Stimulated activated naive B cell treated with anti-CD40 and anti-IgM and Interleukin-4, amounts not matched to agents 10 μg/mL and 1 μg/mL and 100 μg/mL, for 72 hours (primary cell): ENCODE results near the gene CDKN2A.

Source experiments
- ATAC-seq, 2 donors: fragments of 150-1000 bp; cut with Tn5 transposase; replicated peaks; 2 replicates each; pipeline ENCODE4 v1.10.0; 2021; ENCODE audit warnings: moderate library complexity in 1 of 2
- DNase-seq: peaks from one replicate; pipeline ENCODE4 v3.0.0; 2021
- H3K27ac Mint-ChIP-seq: one replicate; pipeline ENCODE4 v1.8.0; 2022; ENCODE audit warnings: mild to moderate bottlenecking, mixed read lengths
- H3K27me3 Mint-ChIP-seq, 2 donors: one replicate each; pipeline ENCODE4 v1.8.0; 2022; ENCODE audit warnings: mixed read lengths in 2 of 2
- H3K36me3 Mint-ChIP-seq, 2 donors: one replicate each; pipeline ENCODE4 v1.8.0; 2022; ENCODE audit warnings: mixed read lengths in 2 of 2, mild to moderate bottlenecking in 1 of 2
- H3K4me1 Mint-ChIP-seq, 2 donors: one replicate each; pipeline ENCODE4 v1.8.0; 2022; ENCODE audit warnings: mixed read lengths in 2 of 2, mild to moderate bottlenecking in 1 of 2
- H3K4me3 Mint-ChIP-seq, 2 donors: one replicate each; pipeline ENCODE4 v1.8.0; 2022; ENCODE audit warnings: mild to moderate bottlenecking in 2 of 2, mixed read lengths in 2 of 2, moderate library complexity in 1 of 2
- H3K9me3 Mint-ChIP-seq, 2 donors: one replicate each; pipeline ENCODE4 v1.8.0; 2022; ENCODE audit warnings: mixed read lengths in 2 of 2, mild to moderate bottlenecking in 1 of 2

The CDKN2A gene

DNA sequence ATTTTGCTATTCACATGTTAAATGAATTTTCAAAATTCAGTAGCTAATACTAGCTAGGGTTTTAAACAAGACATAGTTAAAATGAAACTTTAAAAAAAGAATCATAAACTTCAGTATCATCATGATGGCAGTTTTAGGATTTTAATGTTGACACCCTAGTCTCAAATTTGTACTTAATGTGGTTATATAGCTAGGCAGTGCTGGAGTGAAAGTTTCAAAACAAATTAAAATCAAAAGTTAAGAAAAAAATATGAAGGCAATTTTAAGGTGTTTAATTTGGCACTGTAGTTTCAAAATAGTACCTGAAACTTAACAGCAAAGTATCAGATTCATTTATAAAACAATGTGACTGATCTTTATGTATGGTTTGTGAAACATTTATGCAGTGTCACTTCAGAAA lies 34.2 kb upstream of the CDKN2A start:
- no peak overlapping the region for H3K27ac Mint-ChIP-seq

DNA sequence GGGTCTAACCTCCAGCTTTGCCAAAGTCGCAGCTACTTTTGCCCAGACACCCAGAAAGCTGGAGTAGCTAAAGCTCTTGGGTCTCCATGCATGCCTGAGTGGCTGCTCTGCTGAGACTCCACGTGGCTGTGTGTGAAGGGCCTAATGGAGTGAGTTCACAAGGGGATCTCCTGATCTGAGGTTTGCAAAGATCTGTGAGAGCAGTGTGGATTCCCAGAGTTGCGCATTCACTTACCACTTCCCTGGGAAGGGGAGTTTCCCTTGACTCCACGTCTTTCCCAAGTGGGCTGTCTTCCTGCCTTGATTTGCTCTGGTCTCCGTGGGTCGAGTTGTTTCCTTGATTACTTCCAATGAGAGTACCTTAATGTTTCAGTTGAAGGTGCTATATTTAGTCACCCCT lies 32.5 kb upstream of the CDKN2A start:
- H3K36me3 Mint-ChIP-seq: peaks cover 6 to 13% of the 10 kb centered on the region in 2 donors
- H3K4me1 Mint-ChIP-seq: peaks cover 6 to 9% of the 10 kb centered on the region in 2 donors
- DNase-seq (no peak), ATAC-seq (no peak)
- H3K4me3 Mint-ChIP-seq: no peak overlapping the region
- H3K27ac Mint-ChIP-seq: no peak overlapping the region
- peaks cover 8 to 9% of the 10 kb centered on the region in 2 donors for H3K27me3 Mint-ChIP-seq
- H3K9me3 Mint-ChIP-seq: peaks cover 3 to 9% of the 10 kb centered on the region in 2 donors

More for the DNA sequence above, 34.2 kb upstream of the CDKN2A start:
- H3K36me3 Mint-ChIP-seq: peaks cover 6 to 8% of the 10 kb centered on the region in 2 donors
- H3K9me3 Mint-ChIP-seq: no peaks in the 10 kb centered on the region
- no peaks in the 10 kb centered on the region for H3K27me3 Mint-ChIP-seq
- ATAC-seq (no peak), DNase-seq (no peak)
- H3K4me1 Mint-ChIP-seq: peaks cover 6 to 17% of the 10 kb centered on the region in 2 donors
- H3K4me3 Mint-ChIP-seq: no peak overlapping the region

DNA sequence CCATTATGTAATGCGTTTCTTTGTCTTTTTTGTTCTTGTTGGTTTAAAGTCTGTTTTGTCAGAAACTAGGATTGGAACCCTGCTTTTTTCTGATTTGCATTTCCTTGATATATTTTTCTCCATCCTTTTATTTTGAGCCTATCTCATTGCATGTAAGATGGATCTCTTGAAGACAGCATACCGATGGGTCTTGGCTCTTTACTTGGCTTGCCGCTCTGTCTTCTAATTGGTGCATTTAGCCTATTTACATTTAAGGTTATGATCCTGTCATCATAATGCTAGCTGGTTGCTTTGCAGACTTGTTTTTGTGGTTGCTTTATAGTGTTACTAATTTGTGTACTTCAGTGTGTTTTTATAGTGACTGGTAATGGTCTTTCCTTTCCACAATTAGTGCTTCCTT lies 28.2 kb upstream of the CDKN2A start:
- ATAC-seq (no peak), DNase-seq (no peak)
- Mint-ChIP-seq H3K27ac (no peak overlapping the region), H3K9me3 (peaks cover 11 to 13% of the 10 kb centered on the region in 2 donors), H3K4me1 (no peaks in the 10 kb centered on the region), H3K36me3 (peaks cover 19 to 22% of the 10 kb centered on the region in 2 donors), H3K27me3 (peaks cover 8 to 15% of the 10 kb centered on the region in 2 donors), H3K4me3 (no peak overlapping the region)

DNA sequence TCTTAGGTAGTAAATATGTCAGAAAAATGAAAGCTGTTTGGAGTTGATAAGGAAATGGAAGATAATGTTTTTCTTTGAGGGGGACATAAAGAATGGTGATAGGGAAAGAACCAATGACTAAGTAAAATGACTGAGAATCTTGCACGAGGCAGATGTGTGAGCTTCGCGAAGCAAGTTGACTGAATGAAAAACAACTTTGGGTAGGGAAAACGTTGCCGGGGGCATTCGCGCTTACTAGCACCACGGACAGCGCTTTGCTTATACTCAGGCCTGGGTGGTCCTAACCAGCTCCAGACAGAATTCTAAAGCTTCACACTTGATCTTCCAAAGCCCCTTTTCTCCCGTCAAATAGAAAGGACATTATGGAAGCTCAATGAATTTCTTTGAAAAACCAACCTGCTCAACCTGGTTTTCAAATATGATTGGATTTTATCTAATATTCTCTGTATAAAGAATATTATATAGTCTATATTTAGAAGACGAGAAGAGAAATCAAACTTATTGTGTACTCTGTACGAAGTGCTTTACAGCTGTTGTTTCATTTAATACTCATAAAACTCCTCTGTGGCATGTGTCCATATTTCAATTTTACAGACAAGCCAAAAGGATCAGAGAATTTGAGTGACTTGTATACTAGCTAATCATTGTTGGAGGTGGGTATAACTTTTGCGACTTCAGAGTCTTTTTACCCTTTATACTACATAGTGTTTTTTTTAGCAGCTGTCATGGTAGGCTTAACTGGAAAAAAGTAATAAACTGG lies 16.9 kb upstream of the CDKN2A start:
- ATAC-seq (no peak), DNase-seq (no peak)
- H3K36me3 Mint-ChIP-seq: peaks cover 4 to 7% of the 10 kb centered on the region in 2 donors
- no peak overlapping the region for H3K4me3 Mint-ChIP-seq
- peaks cover 8 to 29% of the 10 kb centered on the region in 2 donors for H3K4me1 Mint-ChIP-seq
- peaks cover 14 to 22% of the 10 kb centered on the region in 2 donors for H3K27me3 Mint-ChIP-seq
- no peak overlapping the region for H3K27ac Mint-ChIP-seq
- H3K9me3 Mint-ChIP-seq: no peaks in the 10 kb centered on the region

DNA sequence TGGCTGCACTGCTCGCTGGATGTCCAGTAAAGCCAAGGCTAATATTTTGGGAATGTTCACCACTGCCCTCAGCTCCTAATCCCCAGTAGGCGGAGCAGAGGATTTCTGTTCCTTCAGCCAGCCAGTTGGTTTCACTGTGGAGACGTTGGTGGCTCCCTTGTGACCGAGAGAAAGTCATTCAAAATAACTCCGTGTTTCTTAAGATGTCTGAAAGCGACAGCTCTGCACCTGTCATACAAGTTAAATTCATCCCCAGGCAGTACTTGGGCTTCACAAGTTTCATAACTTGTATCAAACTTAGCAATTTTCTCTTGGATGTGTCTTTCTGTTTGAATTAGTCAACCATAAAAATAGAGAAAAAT lies 15.3 kb upstream of the CDKN2A start:
- H3K27me3 Mint-ChIP-seq: peaks cover 28 to 37% of the 10 kb centered on the region in 2 donors

DNA sequence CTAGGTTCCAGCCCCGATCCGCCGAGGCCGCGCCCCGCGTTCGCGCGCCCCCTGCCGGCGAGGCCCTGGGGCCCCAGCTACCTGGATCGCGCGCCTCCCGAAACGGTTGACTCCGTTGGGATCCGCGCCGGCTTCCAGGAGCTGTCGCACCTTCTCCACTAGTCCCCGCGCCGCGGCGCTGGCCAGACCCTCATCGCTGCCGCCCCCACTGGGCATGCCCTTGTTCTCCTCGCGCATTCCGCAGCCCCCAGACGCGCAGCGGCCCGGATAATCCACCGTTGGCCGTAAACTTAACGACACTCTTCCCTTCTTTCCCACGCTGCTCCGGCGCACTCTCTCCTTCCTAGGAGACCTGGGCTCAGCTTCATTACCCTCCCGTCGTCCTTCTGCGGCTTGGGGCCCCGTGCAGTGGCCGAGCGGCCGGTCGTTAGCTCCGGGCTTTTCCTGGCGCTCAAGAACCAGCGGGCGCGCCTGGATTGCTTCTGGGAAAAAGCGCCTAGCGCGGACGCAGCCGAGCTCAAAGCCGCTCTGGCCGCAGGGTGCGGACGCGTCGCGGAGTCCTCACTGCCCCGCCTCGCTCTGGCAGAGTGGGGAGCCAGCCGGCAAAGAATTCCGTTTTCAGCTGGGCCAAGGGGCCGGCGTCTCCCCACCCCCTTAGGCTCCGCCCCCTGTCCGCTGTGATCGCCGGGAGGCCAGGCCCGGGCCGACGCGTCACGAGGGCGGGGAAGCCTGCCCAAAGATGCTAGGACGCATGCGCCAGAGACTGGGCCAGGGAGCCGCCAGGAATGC lies 14.7 kb upstream of the CDKN2A start, which contains the start of gene CDKN2B:
CDKN2B (minus strand) TSS at position 589 of the 789 bp plus-strand sequence; CDS start at position 237, 352 bp downstream.
- DNase-seq (peak; percentile 80), ATAC-seq (peak; percentile 95 to 96)
- peak within 1 kb of the TSS; percentile 92 to 96 for H3K4me3 Mint-ChIP-seq
- H3K9me3 Mint-ChIP-seq: no peaks in the 10 kb centered on the region
- peaks cover 28 to 37% of the 10 kb centered on the region in 2 donors for H3K27me3 Mint-ChIP-seq
- H3K36me3 Mint-ChIP-seq: peaks cover 7 to 13% of the 10 kb centered on the region in 2 donors
- H3K4me1 Mint-ChIP-seq: peaks cover 20 to 48% of the 10 kb centered on the region in 2 donors
- H3K27ac Mint-ChIP-seq: peak within 1 kb of the TSS; percentile 81

More for the DNA sequence above, 15.3 kb upstream of the CDKN2A start:
- H3K4me1 Mint-ChIP-seq: peaks cover 20 to 45% of the 10 kb centered on the region in 2 donors
- DNase-seq (no peak), ATAC-seq (peak; percentile 58 to 62)
- H3K27ac Mint-ChIP-seq: peak overlapping the region; percentile 79
- H3K36me3 Mint-ChIP-seq: peaks cover 7 to 13% of the 10 kb centered on the region in 2 donors
- peak overlapping the region; percentile 92 to 96 for H3K4me3 Mint-ChIP-seq
- H3K9me3 Mint-ChIP-seq: no peaks in the 10 kb centered on the region

DNA sequence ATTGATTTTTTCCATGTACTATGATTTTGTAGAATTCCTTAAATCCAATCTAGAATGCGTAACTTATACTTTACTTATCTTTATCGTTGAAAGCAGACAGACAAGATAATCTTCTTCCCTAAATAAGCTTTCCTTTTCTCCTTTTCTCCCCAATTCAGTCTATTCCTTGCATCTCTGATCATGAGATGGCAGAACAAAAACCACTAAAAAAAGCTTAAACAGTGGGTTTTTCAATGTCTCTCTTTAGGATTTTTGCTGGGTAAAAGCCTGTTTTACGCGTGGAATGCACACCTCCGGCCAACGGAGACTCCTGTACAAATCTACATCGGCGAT lies 14.2 kb upstream of the CDKN2A start:
- no peak for ATAC-seq
- H3K4me1 Mint-ChIP-seq: peaks cover 20 to 48% of the 10 kb centered on the region in 2 donors

DNA sequence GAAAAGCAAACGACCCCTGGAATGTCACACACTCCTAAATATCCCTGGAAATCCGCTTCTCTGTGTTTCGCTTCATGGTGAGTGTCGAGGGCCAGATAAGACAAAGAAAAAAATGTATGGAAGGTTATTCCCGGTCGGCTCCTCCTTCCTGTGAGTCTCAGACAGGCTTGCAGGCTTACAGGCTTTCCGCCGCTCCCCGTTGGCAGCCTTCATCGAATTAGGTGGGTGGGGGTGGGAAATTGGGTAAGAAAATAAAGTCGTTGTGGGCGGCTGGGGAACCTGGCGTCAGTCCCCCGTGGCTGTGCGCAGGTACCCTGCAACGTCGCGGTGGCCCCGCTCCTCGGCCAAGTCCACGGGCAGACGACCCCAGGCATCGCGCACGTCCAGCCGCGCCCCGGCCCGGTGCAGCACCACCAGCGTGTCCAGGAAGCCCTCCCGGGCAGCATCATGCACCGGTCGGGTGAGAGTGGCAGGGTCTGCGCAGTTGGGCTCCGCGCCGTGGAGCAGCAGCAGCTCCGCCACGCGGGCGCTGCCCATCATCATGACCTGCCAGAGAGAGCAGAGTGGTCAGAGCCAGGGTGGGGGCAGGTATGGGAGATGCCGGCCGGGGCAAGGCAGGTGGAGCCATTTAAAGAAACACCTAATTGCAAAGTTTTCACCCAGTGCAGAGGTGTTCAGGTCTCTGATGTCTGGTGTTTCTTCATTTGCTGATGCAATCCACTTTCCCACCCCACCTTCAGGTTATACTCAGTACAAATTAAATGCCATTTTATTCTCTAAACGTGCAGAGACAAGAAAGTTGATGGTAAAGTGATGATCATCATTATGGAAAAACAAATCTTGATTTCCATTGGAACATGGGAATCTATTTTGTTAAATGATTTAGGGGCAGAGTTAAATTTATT lies 11.8 kb upstream of the CDKN2A start:
- H3K4me1 Mint-ChIP-seq: peaks cover 20 to 44% of the 10 kb centered on the region in 2 donors
- peak overlapping the region; percentile 66 to 68 for H3K4me3 Mint-ChIP-seq
- no peak for ATAC-seq
- peak overlapping the region; percentile 79 for H3K27ac Mint-ChIP-seq
- H3K36me3 Mint-ChIP-seq: peaks cover 3 to 10% of the 10 kb centered on the region in 2 donors
- H3K9me3 Mint-ChIP-seq: no peaks in the 10 kb centered on the region
- peaks cover 30 to 37% of the 10 kb centered on the region in 2 donors for H3K27me3 Mint-ChIP-seq
- DNase-seq: no peak

More for the DNA sequence above, 14.2 kb upstream of the CDKN2A start:
- Mint-ChIP-seq H3K27ac (peak overlapping the region; percentile 81), H3K27me3 (peaks cover 28 to 37% of the 10 kb centered on the region in 2 donors), H3K4me3 (peak overlapping the region; percentile 92 to 96), H3K36me3 (peaks cover 7 to 13% of the 10 kb centered on the region in 2 donors), H3K9me3 (no peaks in the 10 kb centered on the region)
- DNase-seq: no peak

DNA sequence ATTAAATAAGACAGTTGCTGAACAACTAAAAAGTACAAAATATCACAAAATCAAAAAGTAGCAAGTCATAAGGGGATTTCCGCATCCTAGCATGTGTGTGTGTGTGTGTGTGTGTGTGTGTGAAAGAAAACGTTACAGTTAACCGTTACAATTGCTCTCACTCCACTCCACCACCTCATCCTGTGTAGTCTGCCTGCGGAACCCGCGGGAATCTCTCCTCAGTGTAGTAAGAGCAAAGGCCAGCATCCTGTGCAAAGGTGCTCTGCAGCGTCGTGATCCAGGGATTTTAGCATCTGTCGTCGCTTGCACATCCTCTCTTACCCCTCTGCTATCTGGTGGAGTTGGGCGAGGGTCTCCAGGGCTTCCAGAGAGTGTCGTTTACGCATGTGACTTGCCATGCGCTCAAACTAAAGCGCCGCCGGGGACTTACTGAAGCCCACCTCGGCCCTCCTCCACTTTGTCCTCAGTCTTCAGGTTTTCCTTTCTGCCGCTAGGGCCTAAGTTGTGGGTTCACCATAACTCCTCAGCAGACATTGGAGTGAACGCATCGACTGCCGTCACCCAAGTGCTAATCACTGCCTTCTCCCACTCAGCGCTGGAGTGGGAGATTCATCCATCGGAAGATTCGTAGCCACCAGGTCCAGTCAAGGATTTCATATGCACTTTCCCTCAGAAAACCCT lies 11.0 kb upstream of the CDKN2A start:
- Mint-ChIP-seq H3K4me3 (peak overlapping the region; percentile 66 to 68), H3K27ac (peak overlapping the region; percentile 72), H3K27me3 (peaks cover 31 to 33% of the 10 kb centered on the region in 2 donors), H3K9me3 (no peaks in the 10 kb centered on the region), H3K4me1 (peaks cover 20 to 38% of the 10 kb centered on the region in 2 donors), H3K36me3 (peaks cover 3 to 10% of the 10 kb centered on the region in 2 donors)
- DNase-seq (no peak), ATAC-seq (no peak)

DNA sequence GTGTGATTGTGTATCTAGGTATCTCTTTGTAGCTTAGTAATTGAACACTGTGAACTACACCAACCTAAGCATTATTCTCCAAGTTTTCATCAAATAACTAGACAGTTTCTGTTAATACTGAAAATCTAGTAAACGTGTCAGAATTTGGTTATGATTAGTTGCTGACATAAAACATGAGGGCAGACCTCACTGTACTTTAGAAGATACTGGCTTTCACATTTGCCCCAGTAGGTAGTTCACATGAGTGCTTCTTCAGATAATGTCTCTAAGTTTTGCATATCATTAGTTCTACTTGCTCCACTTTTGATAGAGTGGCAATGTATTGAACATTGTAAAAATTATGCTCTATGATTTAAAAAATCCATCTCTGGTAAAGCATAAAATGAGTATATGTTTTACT lies 7.8 kb upstream of the CDKN2A start:
- H3K36me3 Mint-ChIP-seq: peaks cover 6% of the 10 kb centered on the region in 2 donors
- peaks cover 20 to 24% of the 10 kb centered on the region in 2 donors for H3K27me3 Mint-ChIP-seq
- no peaks in the 10 kb centered on the region for H3K9me3 Mint-ChIP-seq
- ATAC-seq: no peak
- H3K4me1 Mint-ChIP-seq: peaks cover 13 to 22% of the 10 kb centered on the region in 2 donors
- no peak for DNase-seq
- no peak overlapping the region for H3K4me3 Mint-ChIP-seq
- no peak overlapping the region for H3K27ac Mint-ChIP-seq

DNA sequence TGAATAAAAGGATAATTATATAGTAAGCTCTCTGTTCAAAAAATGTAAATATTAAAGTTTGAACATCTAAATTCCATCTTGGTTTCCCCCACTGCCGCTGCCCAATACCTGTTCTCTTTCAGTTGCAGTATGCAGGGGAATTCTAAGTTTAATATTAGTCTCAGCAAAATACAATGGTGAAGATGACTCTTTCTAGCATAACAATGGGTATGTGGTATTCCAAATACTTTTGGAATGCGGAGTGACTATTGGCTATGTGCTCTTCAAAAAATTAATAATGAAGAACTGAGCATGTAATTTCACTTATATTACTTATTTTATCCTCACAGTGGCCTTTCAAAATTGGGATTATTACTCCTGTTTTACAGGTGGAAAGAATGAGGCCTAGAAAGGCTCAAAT lies 3.8 kb upstream of the CDKN2A start:
- DNase-seq (no peak), ATAC-seq (no peak)
- Mint-ChIP-seq H3K27me3 (peaks cover 0 to 9% of the 10 kb centered on the region in 2 donors), H3K27ac (no peak overlapping the region), H3K9me3 (no peaks in the 10 kb centered on the region), H3K36me3 (peaks cover 6% of the 10 kb centered on the region in 2 donors), H3K4me3 (no peak overlapping the region), H3K4me1 (peaks cover 14 to 31% of the 10 kb centered on the region in 2 donors)

DNA sequence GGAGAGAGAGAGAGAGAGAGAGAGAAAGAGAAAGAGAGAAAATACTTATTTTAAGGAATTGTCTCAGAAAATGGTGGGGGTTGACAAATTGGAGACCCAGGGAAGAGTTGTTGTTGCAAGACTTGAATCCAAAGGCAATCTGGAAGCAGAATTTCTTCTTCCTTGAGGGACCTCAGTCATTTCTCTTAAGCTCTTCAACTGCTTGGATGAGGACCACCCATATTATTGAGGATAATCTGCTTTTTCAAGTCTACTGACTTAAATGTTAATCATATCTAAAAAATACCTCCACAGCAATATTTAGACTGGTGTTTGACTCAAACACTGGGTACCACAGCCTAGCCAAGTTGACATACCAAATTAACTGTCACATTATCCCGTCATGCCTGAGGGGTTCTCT lies 3.3 kb upstream of the CDKN2A start:
- Mint-ChIP-seq H3K9me3 (no peaks in the 10 kb centered on the region), H3K36me3 (peaks cover 6% of the 10 kb centered on the region in 2 donors), H3K27me3 (peaks cover 0 to 9% of the 10 kb centered on the region in 2 donors), H3K4me3 (no peak overlapping the region), H3K4me1 (peaks cover 14 to 31% of the 10 kb centered on the region in 2 donors), H3K27ac (no peak overlapping the region)
- no peak for ATAC-seq
- DNase-seq: no peak

DNA sequence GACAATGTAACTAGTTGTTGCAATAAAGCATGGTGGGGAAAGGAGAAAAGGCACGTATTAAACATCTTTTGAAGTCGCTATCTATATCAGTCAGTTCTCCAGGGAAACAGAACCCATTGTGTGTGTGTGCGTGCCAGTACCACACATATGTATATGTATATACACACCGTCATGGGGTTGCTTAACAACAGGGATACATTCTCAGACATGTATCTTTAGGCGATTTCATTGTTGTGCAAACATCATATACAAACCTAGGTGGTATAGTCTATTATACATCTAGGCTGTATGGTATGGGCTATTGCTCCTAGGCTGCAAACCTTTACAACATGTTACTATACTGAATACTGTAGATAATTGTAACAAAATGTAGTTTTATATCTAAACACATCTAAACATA lies 2.7 kb upstream of the CDKN2A start:
- no peak for ATAC-seq
- peaks cover 0 to 9% of the 10 kb centered on the region in 2 donors for H3K27me3 Mint-ChIP-seq
- no peak overlapping the region for H3K27ac Mint-ChIP-seq
- no peak for DNase-seq
- H3K9me3 Mint-ChIP-seq: no peaks in the 10 kb centered on the region
- H3K4me3 Mint-ChIP-seq: no peak overlapping the region
- peaks cover 6% of the 10 kb centered on the region in 2 donors for H3K36me3 Mint-ChIP-seq
- H3K4me1 Mint-ChIP-seq: peaks cover 14 to 31% of the 10 kb centered on the region in 2 donors
